GM12892 (cell line): ENCODE data around the gene F2RL2.

Experiments
- POLR2A ChIP-seq: IDR thresholded peaks from 2 replicates; pipeline ENCODE4 v1.6.1; 2011; ENCODE audit warnings: low read depth, low read length, control low read depth
- POLR2AphosphoS5 ChIP-seq: IDR thresholded peaks from 2 replicates; pipeline ENCODE4 v1.6.1; 2011; ENCODE audit warnings: low read depth, low read length, control low read depth
- TAF1 ChIP-seq: IDR thresholded peaks from 2 replicates; pipeline ENCODE4 v1.6.1; 2011; ENCODE audit warnings: low read depth, mild to moderate bottlenecking, control low read depth, low read length, borderline replicate concordance

GRCh38 chr5:76607353-76607871 lies 15.8 kb downstream of the F2RL2 start:
- TF ChIP-seq POLR2AphosphoS5 (no peak), POLR2A (no peak), TAF1 (no peak)
